HepG2 (cell line): ENCODE data around the gene ABTB2. TPM values are rescaled to one million over a fixed set of nuclear protein-coding genes. Genes with fewer than 3 reads are reported as not detected.
"Not testable (repeated sequence)": the region's sequence is repeated elsewhere in the genome, so short reads cannot be mapped to it uniquely, and the experiment has no call there.

Experiments
- ATAC-seq: fragments of 200-7000 bp; cut with Tn5 transposase; 3 replicates; pipeline ENCODE4 v1.9.1; 2020; ENCODE audit warnings: mild to moderate bottlenecking, moderate library complexity
- BruUV-seq: library from RNA; stranded (reverse); fragments of 400-500 nt; replicated peaks from 2 replicates; lab custom pipeline; 2021; lab: Mats Ljungman, UMichigan
- CTCF ChIA-PET: fragments of 300-600 bp; formaldehyde crosslinking; extraction: SDS; loops from one replicate; lab custom pipeline; 2021; ENCODE audit warnings: low total read pairs, inconsistent platforms, low intra/inter-chr PET ratio; lab: Yijun Ruan, JAX
- POLR2A ChIA-PET: fragments of 350-600 bp; sonication (Branson Sonifier 250); formaldehyde crosslinking; loops from one replicate; lab custom pipeline; 2020; ENCODE audit warnings: antibody characterized with exemption, inconsistent platforms; lab: Yijun Ruan, JAX
- DNase-seq: peaks from one replicate; pipeline ENCODE4 v3.0.0-alpha.2; 2015; ENCODE audit warnings: low spot score
- FAIRE-seq: peaks from 3 replicates; lab custom pipeline; 2011; peaks lifted over from hg19 to GRCh38; lab: Jason Lieb, UNC
- H2AFZ ChIP-seq: one replicate; pipeline ENCODE4 v1.6.1; 2011; ENCODE audit warnings: low read length, inconsistent platforms
- H3K27ac ChIP-seq: fragments of 300-600 bp; 3 replicates; pipeline ENCODE4 v1.8.0; 2011; ENCODE audit warnings: mixed run types, mild to moderate bottlenecking, mixed read lengths, low read length, inconsistent platforms; ENCODE audit not compliant: insufficient read depth; ENCODE audit errors: extremely low read length
- H3K27me3 ChIP-seq, 2 experiments: fragments of 200-600 bp in 1 of 2; 2 replicates in 1 of 2; 3 replicates in 1 of 2; pipeline versions ENCODE4 v1.6.0 to v1.8.0; 2011; ENCODE audit warnings: low read length in 2 of 2, mild to moderate bottlenecking in 2 of 2, moderate library complexity in 2 of 2, inconsistent platforms in 1 of 2; ENCODE audit not compliant: insufficient read depth in 2 of 2, control insufficient read depth in 1 of 2
- H3K36me3 ChIP-seq, 2 experiments: fragments of 200-600 bp in 1 of 2; replicated peaks in 1 of 2; 2 replicates in 1 of 2; 3 replicates in 1 of 2; pipeline versions ENCODE4 v1.5.1 to v1.8.0; 2011; ENCODE audit warnings: low read length in 2 of 2, inconsistent platforms in 1 of 2; ENCODE audit not compliant: insufficient read depth in 2 of 2, control insufficient read depth in 1 of 2
- H3K4me1 ChIP-seq: 2 replicates; pipeline ENCODE4 v1.5.1; 2012; ENCODE audit warnings: low read length, inconsistent platforms; ENCODE audit not compliant: insufficient read depth
- H3K4me2 ChIP-seq: 2 replicates; pipeline ENCODE4 v1.6.0; 2011; ENCODE audit warnings: low read depth, low read length, inconsistent platforms
- H3K4me3 ChIP-seq, 3 experiments: fragments of 200-600 bp in 1 of 3; sonication (generic), shearing (Covaris generic) in 1 of 3; replicated peaks in 1 of 3; 2 replicates each; pipeline ENCODE4 v1.5.1; 2011 to 2016; ENCODE audit warnings: low read length in 3 of 3, inconsistent platforms in 2 of 3, low read depth in 2 of 3, mild to moderate bottlenecking in 2 of 3, control low read depth in 1 of 3, mixed read lengths in 1 of 3; ENCODE audit not compliant: insufficient read depth in 1 of 3
- H3K79me2 ChIP-seq: one replicate; pipeline ENCODE4 v1.6.1; 2011; ENCODE audit warnings: low read length, inconsistent platforms; ENCODE audit not compliant: insufficient read depth
- H3K9ac ChIP-seq: 2 replicates; pipeline ENCODE4 v1.6.0; 2011; ENCODE audit warnings: mild to moderate bottlenecking, low read depth, low read length, inconsistent platforms; ENCODE audit not compliant: insufficient read depth
- H3K9me3 ChIP-seq: 2 replicates; pipeline ENCODE4 v1.5.1; 2012; ENCODE audit warnings: mild to moderate bottlenecking, low read length
- H4K20me1 ChIP-seq: 2 replicates; pipeline ENCODE4 v1.6.0; 2011; ENCODE audit warnings: inconsistent platforms, mild to moderate bottlenecking, low read length, moderate library complexity; ENCODE audit not compliant: insufficient read depth
- BATF2 ChIP-seq: sonication (generic); formaldehyde crosslinking; IDR thresholded peaks from 2 replicates; pipeline ENCODE4 v1.8.0; 2022; ENCODE audit warnings: mild to moderate bottlenecking, missing genetic modification reagents, moderate library complexity
- CHD2 ChIP-seq: IDR thresholded peaks from 2 replicates; pipeline ENCODE4 v1.6.1; 2011; ENCODE audit warnings: low read depth, low read length, improper control_type of control experiment
- DRAP1 ChIP-seq: IDR thresholded peaks from 2 replicates; pipeline ENCODE4 v1.6.1; 2016; ENCODE audit warnings: missing genetic modification reagents, missing compliant biosample characterization
- HMGA1 ChIP-seq: sonication (generic); formaldehyde crosslinking; conservative IDR thresholded peaks from 2 replicates; pipeline ENCODE4 v1.4.0; 2020; ENCODE audit warnings: missing genetic modification reagents
- MBD4 ChIP-seq: IDR thresholded peaks from 2 replicates; pipeline ENCODE4 v1.6.1; 2012; ENCODE audit warnings: low read length, inconsistent platforms, borderline replicate concordance
- MED1 ChIP-seq: sonication (generic); formaldehyde crosslinking; IDR thresholded peaks from 2 replicates; pipeline ENCODE4 v1.4.0; 2020; ENCODE audit warnings: missing genetic modification reagents
- MIER2 ChIP-seq: IDR thresholded peaks from 2 replicates; pipeline ENCODE4 v1.6.1; 2016; ENCODE audit warnings: missing biosample characterization, missing genetic modification reagents
- NR2F2 ChIP-seq: IDR thresholded peaks from 2 replicates; pipeline ENCODE4 v1.6.1; 2012; ENCODE audit warnings: low read depth, inconsistent platforms, borderline replicate concordance
- SCMH1 ChIP-seq: sonication (generic); formaldehyde crosslinking; IDR thresholded peaks from 2 replicates; pipeline ENCODE4 v1.9.0; 2021; ENCODE audit warnings: missing genetic modification reagents, mild to moderate bottlenecking, borderline replicate concordance
- SIX4 ChIP-seq: sonication (generic); formaldehyde crosslinking; IDR thresholded peaks from 2 replicates; pipeline ENCODE4 v1.4.0; 2020; ENCODE audit warnings: missing genetic modification reagents
- ZBTB1 ChIP-seq: sonication (generic); formaldehyde crosslinking; IDR thresholded peaks from 2 replicates; pipeline ENCODE4 v1.4.0; 2020; ENCODE audit warnings: missing genetic modification reagents, borderline replicate concordance
- ZFP36L2 ChIP-seq: sonication (generic); formaldehyde crosslinking; IDR thresholded peaks from 2 replicates; pipeline ENCODE4 v1.4.0; 2020; ENCODE audit warnings: missing genetic modification reagents
- ZFP37 ChIP-seq: sonication (generic); formaldehyde crosslinking; IDR thresholded peaks from 2 replicates; pipeline ENCODE4 v1.4.0; 2020; ENCODE audit warnings: missing genetic modification reagents, borderline replicate concordance
- ZNF292 ChIP-seq: sonication (generic); formaldehyde crosslinking; IDR thresholded peaks from 2 replicates; pipeline ENCODE4 v1.8.1; 2022; ENCODE audit warnings: mild to moderate bottlenecking, low read depth, missing genetic modification reagents, borderline replicate concordance
- ZNF383 ChIP-seq: sonication (generic); formaldehyde crosslinking; IDR thresholded peaks from 2 replicates; pipeline ENCODE4 v1.4.0; 2020; ENCODE audit warnings: missing genetic modification reagents, mild to moderate bottlenecking, borderline replicate concordance
- ZNF484 ChIP-seq: sonication (generic); formaldehyde crosslinking; IDR thresholded peaks from 2 replicates; pipeline ENCODE4 v1.5.1; 2020; ENCODE audit warnings: mild to moderate bottlenecking, low read depth, missing genetic modification reagents, borderline replicate concordance
- WGBS: methylation state at CpG from one replicate; pipeline ENCODE4 v1.1.6; 2017; ENCODE audit warnings: low lambda C conversion rate; 5-methylcytosine and 5-hydroxymethylcytosine counted together
- in situ Hi-C: cut with HindIII; loops from 2 replicates; pipeline ENCODE4 v1.10.0; 2017; ENCODE audit warnings: low pct_unique_long_range_greater_than_20kb; ENCODE audit not compliant: extremely low pct_ligation_motif_present
- intact Hi-C: fragments of 100-400 bp; cut with micrococcal nuclease; formaldehyde crosslinking; loops from one replicate; pipeline ENCODE4 v1.10.0; 2022; ENCODE audit not compliant: unreplicated experiment
- polyA plus RNA-seq, 8 experiments: library from polyadenylated mRNA; depleted of rRNA in 3 of 8; stranded (reverse) in 7 of 8; unstranded in 1 of 8; fragments of >200 nt; fragmentation: Illumina TruSeq in 4 of 8; extraction: Trizol in 4 of 8; gene quantifications; 2 replicates each; pipeline versions ENCODE4 v1.2.1 to v1.2.3, GENCODE V29; 2011 to 2016; ENCODE audit warnings: low read depth in 4 of 8, missing spikeins in 1 of 8, mixed read lengths in 1 of 8; ENCODE audit not compliant: insufficient read depth in 1 of 8
- total RNA-seq, 5 experiments: library from RNA; depleted of rRNA; stranded (reverse); fragments of >200 nt; fragmentation: Illumina TruSeq; extraction: Trizol; gene quantifications; 2 replicates each; pipeline ENCODE4 v1.2.3, GENCODE V29; 2016; ENCODE audit warnings: low read depth in 1 of 5
- TF ChIP-seq, protein P1 (sequence below): sonication (generic); formaldehyde crosslinking; IDR thresholded peaks from 2 replicates; pipeline ENCODE4 v1.5.1; 2020; ENCODE audit warnings: mild to moderate bottlenecking, moderate library complexity, missing genetic modification reagents

Gene ABTB2
- total and polyA plus RNA-seq, 2 of the 13 experiments (the other 11 are each of a cell fraction or from before 2014, with no cell fraction given): 5.1 to 15.4 TPM

- not testable (repeated sequence) for BruUV-seq, ATAC-seq
Measured at GRCh38 chr11:34180814-34181165, 177.0 kb downstream of the ABTB2 start.

GRCh38 chr11:34180040-34180813, 177.6 kb downstream of the ABTB2 start:
- H3K4me2 ChIP-seq: no peak overlapping the region
- no peaks in the 10 kb centered on the region for H3K4me1 ChIP-seq
- H3K27ac ChIP-seq: no peak overlapping the region
- H3K9me3 ChIP-seq: no peaks in the 10 kb centered on the region
- intact Hi-C loops (no loop called here), in situ Hi-C loops (no loop called here)
- H3K4me3 ChIP-seq: no peak overlapping the region
- no peaks in the 10 kb centered on the region for H4K20me1 ChIP-seq
- FAIRE-seq: no peak
- H3K27me3 ChIP-seq: no peaks in the 10 kb centered on the region
- peaks cover 6 to 12% of the 10 kb centered on the region in 2 experiments; a peak in 2 of 5 replicates for H3K36me3 ChIP-seq
- H2AFZ ChIP-seq: no peak overlapping the region
- DNase-seq: no peak
- ChIA-PET POLR2A (no interaction called here), CTCF (no interaction called here)
- BruUV-seq: no TSS peak
- no peak for ATAC-seq
- 91% methylated on average over 6 of the region's 6 CpGs for WGBS
- H3K9ac ChIP-seq: no peak overlapping the region
- no peaks in the 10 kb centered on the region for H3K79me2 ChIP-seq
- no peak for TF ChIP-seq HMGA1 (CRISPR knock-in tag)
- TF ChIP-seq, protein P1, sequence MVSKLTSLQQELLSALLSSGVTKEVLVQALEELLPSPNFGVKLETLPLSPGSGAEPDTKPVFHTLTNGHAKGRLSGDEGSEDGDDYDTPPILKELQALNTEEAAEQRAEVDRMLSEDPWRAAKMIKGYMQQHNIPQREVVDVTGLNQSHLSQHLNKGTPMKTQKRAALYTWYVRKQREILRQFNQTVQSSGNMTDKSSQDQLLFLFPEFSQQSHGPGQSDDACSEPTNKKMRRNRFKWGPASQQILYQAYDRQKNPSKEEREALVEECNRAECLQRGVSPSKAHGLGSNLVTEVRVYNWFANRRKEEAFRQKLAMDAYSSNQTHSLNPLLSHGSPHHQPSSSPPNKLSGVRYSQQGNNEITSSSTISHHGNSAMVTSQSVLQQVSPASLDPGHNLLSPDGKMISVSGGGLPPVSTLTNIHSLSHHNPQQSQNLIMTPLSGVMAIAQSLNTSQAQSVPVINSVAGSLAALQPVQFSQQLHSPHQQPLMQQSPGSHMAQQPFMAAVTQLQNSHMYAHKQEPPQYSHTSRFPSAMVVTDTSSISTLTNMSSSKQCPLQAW: no peak
- TF ChIP-seq ZNF292 (CRISPR knock-in tag): no peak
- no peak for TF ChIP-seq CHD2
- TF ChIP-seq ZFP37 (CRISPR knock-in tag): no peak
- no peak for TF ChIP-seq SCMH1 (CRISPR knock-in tag)
- TF ChIP-seq MBD4: no peak
- no peak for TF ChIP-seq DRAP1 (CRISPR knock-in tag)
- TF ChIP-seq SIX4 (CRISPR knock-in tag): no peak
- no peak for TF ChIP-seq NR2F2
- TF ChIP-seq BATF2: no peak
- TF ChIP-seq ZFP36L2 (CRISPR knock-in tag): no peak
- no peak for TF ChIP-seq MED1
- no peak for TF ChIP-seq MIER2 (CRISPR knock-in tag)
- no peak for TF ChIP-seq ZNF484 (CRISPR knock-in tag)
- TF ChIP-seq ZBTB1: no peak
- TF ChIP-seq ZNF383 (CRISPR knock-in tag): no peak

More at GRCh38 chr11:34180814-34181165, 177.0 kb downstream of the ABTB2 start:
- H3K4me3 ChIP-seq, in situ Hi-C loops, POLR2A ChIA-PET, H3K27me3 ChIP-seq, H3K4me2 ChIP-seq, CTCF ChIA-PET, H3K9ac ChIP-seq, FAIRE-seq, H2AFZ ChIP-seq, DNase-seq, H4K20me1 ChIP-seq, H3K79me2 ChIP-seq, H3K27ac ChIP-seq, intact Hi-C loops, H3K9me3 ChIP-seq, H3K4me1 ChIP-seq: not testable (repeated sequence)
- H3K36me3 ChIP-seq: peaks cover 6 to 12% of the 10 kb centered on the region in 2 experiments; a peak in 2 of 5 replicates
- WGBS: 95% methylated on average over 5 of the region's 5 CpGs
